ENCODE measurements around the gene PTGES2. TPM values are rescaled to one million over a fixed set of nuclear protein-coding genes. Genes with fewer than 3 reads are reported as not detected.

PTGES2 gene
- polyA plus RNA-seq, 1 experiment = 91.9 TPM

DNA sequence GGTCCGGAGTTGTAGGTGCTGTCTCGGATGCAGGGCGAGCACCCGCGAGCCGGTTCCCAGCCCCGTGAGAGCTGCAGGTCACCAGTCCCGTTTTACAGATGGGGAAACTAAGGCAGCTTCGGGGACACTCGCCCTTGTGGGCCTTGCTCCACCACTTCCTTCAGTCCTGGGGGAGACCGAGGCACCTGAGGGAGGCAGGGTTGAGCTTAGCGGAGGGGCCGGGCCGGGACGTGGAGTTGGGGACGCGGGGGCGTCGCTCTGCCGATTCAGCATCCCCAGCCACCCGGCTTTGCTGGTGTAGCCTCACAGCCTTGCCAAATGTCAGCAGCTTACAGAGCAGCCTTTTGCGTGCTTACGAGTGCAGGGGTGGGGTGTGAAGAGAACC lies 33.1 kb upstream of the PTGES2 start:
- no peak for DNase-seq (ENCODE audit: low read depth)
- no peaks in the 10 kb centered on the region for H3K27me3 ChIP-seq (ENCODE audit: control insufficient read depth, insufficient read depth, low read length)
- TF ChIP-seq, protein P1, sequence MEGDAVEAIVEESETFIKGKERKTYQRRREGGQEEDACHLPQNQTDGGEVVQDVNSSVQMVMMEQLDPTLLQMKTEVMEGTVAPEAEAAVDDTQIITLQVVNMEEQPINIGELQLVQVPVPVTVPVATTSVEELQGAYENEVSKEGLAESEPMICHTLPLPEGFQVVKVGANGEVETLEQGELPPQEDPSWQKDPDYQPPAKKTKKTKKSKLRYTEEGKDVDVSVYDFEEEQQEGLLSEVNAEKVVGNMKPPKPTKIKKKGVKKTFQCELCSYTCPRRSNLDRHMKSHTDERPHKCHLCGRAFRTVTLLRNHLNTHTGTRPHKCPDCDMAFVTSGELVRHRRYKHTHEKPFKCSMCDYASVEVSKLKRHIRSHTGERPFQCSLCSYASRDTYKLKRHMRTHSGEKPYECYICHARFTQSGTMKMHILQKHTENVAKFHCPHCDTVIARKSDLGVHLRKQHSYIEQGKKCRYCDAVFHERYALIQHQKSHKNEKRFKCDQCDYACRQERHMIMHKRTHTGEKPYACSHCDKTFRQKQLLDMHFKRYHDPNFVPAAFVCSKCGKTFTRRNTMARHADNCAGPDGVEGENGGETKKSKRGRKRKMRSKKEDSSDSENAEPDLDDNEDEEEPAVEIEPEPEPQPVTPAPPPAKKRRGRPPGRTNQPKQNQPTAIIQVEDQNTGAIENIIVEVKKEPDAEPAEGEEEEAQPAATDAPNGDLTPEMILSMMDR (IDR thresholded peaks at IDR 0.05; ENCODE audit: insufficient read depth, low read depth, low read length) = no peak
- CTCF ChIA-PET = interaction anchor here (0.9 kb wide), 1 partner anchor 43 kb away, joined by 3 read pairs; no protein-coding TSS in a partner anchor
- POLR2A ChIA-PET = no interaction called here
- H3K4me3 ChIP-seq (ENCODE audit: low read depth, low read length) = peak overlapping the region; percentile 73
- peaks cover 18% of the 10 kb centered on the region for H3K36me3 ChIP-seq (ENCODE audit: control insufficient read depth, insufficient read depth, low read length)

DNA sequence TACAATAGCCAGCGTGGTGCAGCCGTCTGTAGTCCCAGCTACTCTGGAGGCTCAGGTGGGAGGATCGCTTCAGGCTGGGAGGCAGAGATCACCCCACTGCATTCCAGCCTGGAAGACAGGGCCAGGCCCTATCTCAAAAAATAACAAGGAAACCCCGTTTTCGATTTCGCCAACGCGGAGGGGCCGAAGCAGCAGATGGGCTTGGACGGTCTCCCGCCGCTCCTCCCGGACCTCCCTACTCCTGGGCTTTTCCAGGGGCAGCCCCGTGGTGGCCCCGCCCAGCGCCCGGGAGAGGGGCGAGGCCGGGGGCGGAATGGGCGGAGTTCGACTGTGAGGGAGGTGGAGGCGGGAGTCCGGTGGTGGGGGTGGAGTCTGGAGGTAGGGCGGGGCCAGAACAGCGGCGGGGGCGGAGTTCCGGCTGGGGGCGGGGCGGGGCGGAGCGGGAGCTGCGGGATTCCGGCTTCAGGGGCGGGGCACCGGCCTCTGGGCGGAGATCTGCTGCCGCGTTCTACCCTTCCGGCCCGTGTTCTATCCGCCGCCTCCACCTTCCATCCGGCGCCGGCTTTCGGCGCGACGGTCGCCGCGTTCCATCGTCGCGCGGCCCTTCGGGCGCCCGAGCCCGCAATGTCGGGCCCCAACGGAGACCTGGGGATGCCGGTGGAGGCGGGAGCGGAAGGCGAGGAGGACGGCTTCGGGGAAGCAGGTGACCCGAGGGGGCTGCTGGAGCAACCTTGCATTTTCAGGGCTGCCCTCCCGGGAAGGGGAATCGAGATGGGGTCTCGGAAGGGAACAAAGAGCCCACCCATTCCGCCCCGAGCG lies 32.5 kb upstream of the PTGES2 start, which contains the start of gene BBLN:
Gene BBLN, plus strand, starts transcription at position 482 of the 819 bp plus-strand sequence. Its CDS starts 143 bp downstream, at position 625.
- peak within 1 kb of the TSS; percentile 73 for H3K4me3 ChIP-seq (ENCODE audit: low read depth, low read length)
- TF ChIP-seq, protein P1 (IDR thresholded peaks at IDR 0.05; ENCODE audit: insufficient read depth, low read depth, low read length) = no peak
- H3K36me3 ChIP-seq (ENCODE audit: control insufficient read depth, insufficient read depth, low read length) = peaks cover 18% of the 10 kb centered on the region
- POLR2A ChIA-PET = no interaction called here
- no peaks in the 10 kb centered on the region for H3K27me3 ChIP-seq (ENCODE audit: control insufficient read depth, insufficient read depth, low read length)
- CTCF ChIA-PET = interaction anchor here (0.6 to 0.9 kb wide), 3 partner anchors 22 to 42 kb away, joined by 3 read pairs; no protein-coding TSS in a partner anchor
- peak; percentile 25 for DNase-seq (ENCODE audit: low read depth)

DNA sequence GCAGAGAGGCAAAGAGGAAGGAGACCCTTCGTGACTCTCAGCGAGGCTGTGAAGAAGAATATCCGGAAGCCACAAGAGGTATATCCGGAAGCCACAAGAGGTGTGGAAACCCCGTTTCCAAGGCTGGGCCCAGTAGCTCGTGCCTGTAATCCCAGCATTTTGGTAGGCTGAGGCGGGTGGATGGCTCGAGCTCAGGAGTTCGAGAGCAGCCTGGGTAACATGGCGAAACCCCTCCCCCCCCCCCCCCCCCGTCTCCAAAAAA lies 31.9 kb upstream of the PTGES2 start:
- H3K4me3 ChIP-seq (ENCODE audit: low read depth, low read length) = peak overlapping the region; percentile 45
- ChIA-PET CTCF (interaction anchor here (0.6 to 0.9 kb wide), 2 partner anchors 22 to 31 kb away, joined by 3 read pairs; no protein-coding TSS in a partner anchor), POLR2A (no interaction called here)
- no peaks in the 10 kb centered on the region for H3K27me3 ChIP-seq (ENCODE audit: control insufficient read depth, insufficient read depth, low read length)
- TF ChIP-seq, protein P1 (IDR thresholded peaks at IDR 0.05; ENCODE audit: insufficient read depth, low read depth, low read length) = no peak
- DNase-seq (ENCODE audit: low read depth) = no peak
- H3K36me3 ChIP-seq (ENCODE audit: control insufficient read depth, insufficient read depth, low read length) = peaks cover 18% of the 10 kb centered on the region

DNA sequence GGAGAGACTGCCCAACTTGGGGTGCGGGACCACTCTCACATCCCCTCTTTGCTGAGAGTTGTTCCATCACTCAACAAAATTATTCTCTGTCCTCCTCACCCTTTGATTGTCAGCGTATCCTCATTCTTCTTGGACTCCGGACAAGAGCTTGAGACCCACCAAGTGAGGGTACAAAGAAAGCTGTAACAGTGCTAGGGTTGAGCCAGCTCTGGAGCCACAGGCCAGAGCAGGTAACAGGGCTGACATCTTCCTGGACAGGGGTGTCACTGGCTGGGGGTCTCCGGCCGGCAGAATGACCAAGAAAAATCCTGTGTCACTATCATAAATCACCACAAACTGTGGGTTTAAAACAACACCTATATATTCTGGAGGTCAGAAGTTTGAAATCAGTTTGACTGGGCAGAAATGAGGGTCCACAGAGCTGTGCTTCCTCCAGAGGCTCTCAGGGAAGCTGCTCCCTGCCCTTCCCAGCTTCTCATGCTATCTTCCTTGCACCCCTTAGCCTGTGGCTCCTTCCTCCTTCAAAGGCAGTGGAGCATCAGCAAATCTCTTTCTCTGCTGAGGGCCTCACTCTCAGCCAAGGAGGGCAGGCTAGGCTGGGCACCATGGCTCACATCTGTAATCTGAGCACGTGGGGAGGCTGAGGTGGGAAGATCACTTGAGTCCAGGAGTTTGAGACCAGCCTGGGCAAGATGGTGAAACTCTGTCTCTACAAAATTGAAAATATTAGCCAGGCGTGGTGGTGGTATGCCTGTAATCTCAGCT lies 28.4 kb upstream of the PTGES2 start:
- Histone ChIP-seq H3K4me3 (ENCODE audit: low read depth, low read length) (no peak overlapping the region), H3K27me3 (ENCODE audit: control insufficient read depth, insufficient read depth, low read length) (no peaks in the 10 kb centered on the region; the same call in 1 of the 2 replicates), H3K36me3 (ENCODE audit: control insufficient read depth, insufficient read depth, low read length) (no peaks in the 10 kb centered on the region)
- CTCF ChIA-PET = interaction anchor here (0.6 to 0.7 kb wide), 3 partner anchors 19 to 1011 kb away, joined by 3 to 4 read pairs (median 3); no protein-coding TSS in a partner anchor
- TF ChIP-seq, protein P1 (IDR thresholded peaks at IDR 0.05; ENCODE audit: insufficient read depth, low read depth, low read length) = no peak
- POLR2A ChIA-PET = no interaction called here
- no peak for DNase-seq (ENCODE audit: low read depth)
